Measurements from ENCODE around the gene MRPL22. TPM values are rescaled to one million over a fixed set of nuclear protein-coding genes. Genes with fewer than 3 reads are reported as not detected.
A peak's percentile ranks its signal among the peaks of the same experiment; 100 is the strongest.
"Not testable (repeated sequence)": the region's sequence is repeated elsewhere in the genome, so short reads cannot be mapped to it uniquely, and the experiment has no call there.

The MRPL22 gene
- total and polyA plus RNA-seq, 3 donors from 2014 or later: 28.1 to 81.4 (median 42.6) TPM

- WGBS, 2 donors: 64 to 73% methylated on average over 2 of the region's 2 CpGs
- H3K27me3 ChIP-seq: no peaks in the 10 kb centered on the region
- H3K9me3 ChIP-seq: no peaks in the 10 kb centered on the region
- H3K36me3 ChIP-seq (ENCODE audit: low read depth, missing control alignments): no peaks in the 10 kb centered on the region
- no peak overlapping the region for H3K4me3 ChIP-seq
- H3K27ac ChIP-seq: no peak overlapping the region
- intact Hi-C loops (cut with DNase I; ENCODE audit: low total_unique reads): no loop called here
- TF ChIP-seq CTCF (IDR thresholded peaks at IDR 0.05) (peak in 2 of 3 experiments; percentile 52 to 60), POLR2A (IDR thresholded peaks at IDR 0.05) (no peak)
- peak; percentile 68 for DNase-seq
- H3K4me1 ChIP-seq: no peaks in the 10 kb centered on the region
Observed at GRCh38 chr5:154972476-154973080, 31.7 kb downstream of the MRPL22 start.

DNA sequence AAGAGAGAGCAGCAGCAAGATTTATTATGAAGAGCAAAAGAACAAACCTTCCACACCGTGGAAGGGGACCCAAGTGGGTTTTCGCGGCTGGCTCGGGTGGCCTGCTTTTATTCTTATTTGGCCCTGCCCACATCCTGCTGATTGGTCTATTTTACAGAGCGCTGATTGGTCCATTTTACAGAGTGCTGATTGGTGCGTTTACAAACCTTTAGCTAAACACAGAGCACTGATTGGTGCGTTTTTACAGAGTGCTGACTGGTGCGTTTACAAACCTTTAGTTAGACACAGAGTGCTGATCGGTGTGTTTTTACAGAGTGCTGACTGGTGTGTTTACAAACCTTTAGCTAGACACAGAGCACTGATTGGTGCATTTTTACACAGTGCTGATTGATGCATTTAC lies 35.2 kb downstream of the MRPL22 start:
- H3K36me3 ChIP-seq (ENCODE audit: low read depth, missing control alignments); H3K4me3 ChIP-seq; H3K4me1 ChIP-seq; H3K27ac ChIP-seq; H3K9me3 ChIP-seq; intact Hi-C loops (cut with DNase I; ENCODE audit: low total_unique reads); H3K27me3 ChIP-seq: not testable (repeated sequence)
- DNase-seq: peak; percentile 59
- WGBS, 2 donors: 81% methylated on average over 9 of the region's 9 CpGs

GRCh38 chr5:154977409-154977808 lies 36.5 kb downstream of the MRPL22 start:
- Histone ChIP-seq H3K27ac (no peak overlapping the region), H3K4me1 (no peaks in the 10 kb centered on the region), H3K4me3 (no peak overlapping the region), H3K27me3 (no peaks in the 10 kb centered on the region), H3K9me3 (no peaks in the 10 kb centered on the region), H3K36me3 (ENCODE audit: low read depth, missing control alignments) (no peaks in the 10 kb centered on the region)
- intact Hi-C loops (cut with DNase I; ENCODE audit: low total_unique reads): no loop called here
- TF ChIP-seq CTCF (IDR thresholded peaks at IDR 0.05): no peak
- TF ChIP-seq POLR2A (IDR thresholded peaks at IDR 0.05): no peak
- DNase-seq: no peak
- 71 to 92% methylated on average over 1 of the region's 1 CpG for WGBS, 2 donors

GRCh38 chr5:154978294-154978693 lies 37.4 kb downstream of the MRPL22 start:
- 76 to 86% methylated on average over 2 of the region's 2 CpGs for WGBS, 2 donors
- H3K27me3 ChIP-seq; H3K27ac ChIP-seq; H3K4me3 ChIP-seq; H3K9me3 ChIP-seq; H3K36me3 ChIP-seq (ENCODE audit: low read depth, missing control alignments); intact Hi-C loops (cut with DNase I; ENCODE audit: low total_unique reads); H3K4me1 ChIP-seq; DNase-seq: not testable (repeated sequence)

- intact Hi-C loops (cut with DNase I; ENCODE audit: low total_unique reads): no loop called here
Observed at GRCh38 chr5:154984946-154985516, 44.2 kb downstream of the MRPL22 start.

More at GRCh38 chr5:154984946-154985516, 44.2 kb downstream of the MRPL22 start:
- Histone ChIP-seq H3K9me3 (no peaks in the 10 kb centered on the region), H3K36me3 (ENCODE audit: low read depth, missing control alignments) (no peaks in the 10 kb centered on the region), H3K4me3 (no peak overlapping the region), H3K4me1 (no peaks in the 10 kb centered on the region), H3K27me3 (no peaks in the 10 kb centered on the region), H3K27ac (no peak overlapping the region)
- no peak for TF ChIP-seq POLR2A (IDR thresholded peaks at IDR 0.05)
- TF ChIP-seq CTCF (IDR thresholded peaks at IDR 0.05): no peak
- WGBS, 2 donors: 69 to 71% methylated on average over 8 of the region's 8 CpGs
- DNase-seq: no peak
